ENCODE results near the gene APLNR.

Gene APLNR

DNA sequence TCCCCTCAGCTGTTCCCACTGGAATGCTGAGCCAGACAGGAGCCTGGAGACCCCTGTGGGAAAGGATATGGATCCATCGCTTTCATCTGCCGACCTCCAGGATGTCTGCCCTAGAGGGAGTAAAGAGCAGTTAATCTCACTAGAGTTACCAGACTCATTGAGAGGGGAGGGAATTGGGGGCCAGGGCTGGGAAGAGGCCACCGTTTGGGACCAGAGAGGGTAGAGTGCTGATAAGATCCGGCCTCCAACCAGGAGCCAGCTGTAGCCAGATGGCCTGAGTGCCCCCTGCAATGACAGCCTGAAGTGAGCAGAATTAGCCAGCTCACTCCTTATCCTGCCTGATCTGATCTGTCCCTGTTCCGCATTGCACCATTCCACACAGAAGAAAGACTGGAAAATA, 3.7 kb upstream of the APLNR start:
- TF ChIP-seq, protein P1, sequence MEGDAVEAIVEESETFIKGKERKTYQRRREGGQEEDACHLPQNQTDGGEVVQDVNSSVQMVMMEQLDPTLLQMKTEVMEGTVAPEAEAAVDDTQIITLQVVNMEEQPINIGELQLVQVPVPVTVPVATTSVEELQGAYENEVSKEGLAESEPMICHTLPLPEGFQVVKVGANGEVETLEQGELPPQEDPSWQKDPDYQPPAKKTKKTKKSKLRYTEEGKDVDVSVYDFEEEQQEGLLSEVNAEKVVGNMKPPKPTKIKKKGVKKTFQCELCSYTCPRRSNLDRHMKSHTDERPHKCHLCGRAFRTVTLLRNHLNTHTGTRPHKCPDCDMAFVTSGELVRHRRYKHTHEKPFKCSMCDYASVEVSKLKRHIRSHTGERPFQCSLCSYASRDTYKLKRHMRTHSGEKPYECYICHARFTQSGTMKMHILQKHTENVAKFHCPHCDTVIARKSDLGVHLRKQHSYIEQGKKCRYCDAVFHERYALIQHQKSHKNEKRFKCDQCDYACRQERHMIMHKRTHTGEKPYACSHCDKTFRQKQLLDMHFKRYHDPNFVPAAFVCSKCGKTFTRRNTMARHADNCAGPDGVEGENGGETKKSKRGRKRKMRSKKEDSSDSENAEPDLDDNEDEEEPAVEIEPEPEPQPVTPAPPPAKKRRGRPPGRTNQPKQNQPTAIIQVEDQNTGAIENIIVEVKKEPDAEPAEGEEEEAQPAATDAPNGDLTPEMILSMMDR (IDR thresholded peaks at IDR 0.05), result no peak
- Histone ChIP-seq H3K27ac (no peak overlapping the region), H3K36me3 (no peaks in the 10 kb centered on the region), H3K27me3 (peaks cover 64% of the 10 kb centered on the region), H3K4me3 (ENCODE audit: low read depth in 1 of 2, low read length in 1 of 2) (no peak overlapping the region), H3K9me3 (no peaks in the 10 kb centered on the region), H3K4me1 (ENCODE audit: control insufficient read depth in 1 of 2, insufficient read depth in 1 of 2, low read depth in 1 of 2, low read length in 1 of 2) (no peaks in the 10 kb centered on the region)

DNA sequence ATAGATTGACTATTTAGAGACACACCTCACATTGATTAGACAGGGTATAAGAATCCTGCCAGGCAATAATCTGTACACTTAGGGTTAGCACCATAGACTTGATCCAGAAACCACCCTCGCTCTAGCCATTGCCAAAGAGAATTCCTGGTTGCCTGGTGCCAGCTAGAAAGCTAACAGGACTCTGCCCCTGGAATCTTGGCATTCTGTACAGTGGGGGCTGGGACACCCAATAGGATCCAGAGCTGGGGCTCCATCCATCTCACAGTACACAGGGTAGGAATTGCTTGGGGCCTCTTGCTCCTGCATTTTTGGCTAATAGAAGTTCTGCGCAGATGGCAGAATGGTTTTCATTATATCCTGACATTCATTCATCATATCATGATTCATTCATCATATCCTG, 3.0 kb upstream of the APLNR start:
- Histone ChIP-seq H3K27ac (no peak overlapping the region), H3K9me3 (no peaks in the 10 kb centered on the region), H3K27me3 (peaks cover 72% of the 10 kb centered on the region), H3K4me3 (ENCODE audit: low read depth in 1 of 2, low read length in 1 of 2) (no peak overlapping the region), H3K36me3 (no peaks in the 10 kb centered on the region), H3K4me1 (ENCODE audit: control insufficient read depth in 1 of 2, insufficient read depth in 1 of 2, low read depth in 1 of 2, low read length in 1 of 2) (no peaks in the 10 kb centered on the region)
- TF ChIP-seq, protein P1 (IDR thresholded peaks at IDR 0.05), result no peak

DNA sequence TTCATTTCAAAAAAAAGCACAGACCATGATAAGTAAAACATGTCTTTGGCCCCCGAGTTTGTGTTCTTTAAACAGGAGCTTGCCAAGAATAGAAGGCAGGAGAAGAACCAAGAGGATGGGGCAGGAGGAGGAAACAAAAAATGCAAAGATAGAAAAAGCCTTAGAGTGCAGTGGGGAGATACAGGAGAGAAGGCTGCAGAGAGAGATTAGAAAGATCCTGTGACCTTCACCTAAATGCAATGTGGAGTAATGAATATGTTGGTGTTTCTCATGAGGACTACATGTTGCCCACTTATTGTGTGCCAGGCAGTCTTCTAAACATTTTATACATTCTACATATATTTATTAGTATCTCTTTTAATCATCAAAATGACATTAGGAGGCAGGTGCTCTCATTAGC, 2.3 kb upstream of the APLNR start:
- H3K27me3 ChIP-seq, result peaks cover 78% of the 10 kb centered on the region
- H3K27ac ChIP-seq, result no peak overlapping the region
- no peaks in the 10 kb centered on the region for H3K9me3 ChIP-seq
- H3K4me1 ChIP-seq (ENCODE audit: control insufficient read depth in 1 of 2, insufficient read depth in 1 of 2, low read depth in 1 of 2, low read length in 1 of 2), result no peaks in the 10 kb centered on the region
- H3K36me3 ChIP-seq, result no peaks in the 10 kb centered on the region
- TF ChIP-seq, protein P1 (IDR thresholded peaks at IDR 0.05), result no peak
- H3K4me3 ChIP-seq (ENCODE audit: low read depth in 1 of 2, low read length in 1 of 2), result no peak overlapping the region

- Histone ChIP-seq H3K27ac (no peak overlapping the region), H3K4me3 (ENCODE audit: low read depth in 1 of 2, low read length in 1 of 2) (no peak overlapping the region)
- TF ChIP-seq, protein P1 (IDR thresholded peaks at IDR 0.05), result no peak
These were observed 1.0 kb downstream of the APLNR start for GRCh38 chr11:57235761-57236703.

GRCh38 chr11:57233702-57234101, 3.3 kb downstream of the APLNR start:
- H3K9me3 ChIP-seq, result no peaks in the 10 kb centered on the region
- peaks cover 100% of the 10 kb centered on the region for H3K27me3 ChIP-seq
- H3K4me3 ChIP-seq (ENCODE audit: low read depth in 1 of 2, low read length in 1 of 2), result no peak overlapping the region
- no peaks in the 10 kb centered on the region for H3K4me1 ChIP-seq (ENCODE audit: control insufficient read depth in 1 of 2, insufficient read depth in 1 of 2, low read depth in 1 of 2, low read length in 1 of 2)
- H3K36me3 ChIP-seq, result no peaks in the 10 kb centered on the region
- H3K27ac ChIP-seq, result no peak overlapping the region
- TF ChIP-seq, protein P1 (IDR thresholded peaks at IDR 0.05), result no peak

More at GRCh38 chr11:57235761-57236703, 1.0 kb downstream of the APLNR start:
- H3K27me3 ChIP-seq, result peaks cover 99% of the 10 kb centered on the region
- H3K9me3 ChIP-seq, result no peaks in the 10 kb centered on the region
- H3K4me1 ChIP-seq (ENCODE audit: control insufficient read depth in 1 of 2, insufficient read depth in 1 of 2, low read depth in 1 of 2, low read length in 1 of 2), result no peaks in the 10 kb centered on the region
- H3K36me3 ChIP-seq, result no peaks in the 10 kb centered on the region

Measured in neutrophil (primary cell).